Panc1 (cell line): ENCODE measurements around the gene DHX57. TPM values are rescaled to one million over a fixed set of nuclear protein-coding genes. Genes with fewer than 3 reads are reported as not detected.

ENCODE experiments used
- ATAC-seq: fragments of 200-7000 bp; cut with Tn5 transposase; 2 replicates; pipeline ENCODE4 v1.9.1; 2020; ENCODE audit warnings: mild to moderate bottlenecking, moderate library complexity
- BruUV-seq: library from RNA; stranded (reverse); fragments of 400-500 nt; replicated peaks from 2 replicates; lab custom pipeline; 2021; lab: Mats Ljungman, UMichigan
- CTCF ChIA-PET: fragments of 300-600 bp; sonication (Branson Sonifier 250); formaldehyde crosslinking; loops from one replicate; lab custom pipeline; 2022; ENCODE audit warnings: antibody characterized with exemption; lab: Charles Lee
- POLR2A ChIA-PET: fragments of 300-600 bp; sonication (Branson Sonifier 250); formaldehyde crosslinking; loops from one replicate; lab custom pipeline; 2022; ENCODE audit warnings: antibody characterized with exemption; lab: Charles Lee
- DNase-seq: peaks from one replicate; pipeline ENCODE4 v3.0.0-alpha.2; 2010; ENCODE audit warnings: low read depth, low spot score
- H3K27ac ChIP-seq: 2 replicates; pipeline ENCODE4 v1.5.1; 2011; ENCODE audit warnings: mild to moderate bottlenecking, low read length, inconsistent platforms
- H3K27me3 ChIP-seq: fragments of 200-500 bp; sonication (Bioruptor generic); 2 replicates; pipeline ENCODE4 v1.6.0; 2014; ENCODE audit warnings: low read length, inconsistent platforms; ENCODE audit not compliant: control insufficient read depth, insufficient read depth
- H3K36me3 ChIP-seq: fragments of 200-500 bp; sonication (Bioruptor generic); 2 replicates; pipeline ENCODE4 v1.5.1; 2014; ENCODE audit warnings: inconsistent platforms, mild to moderate bottlenecking, low read length, moderate library complexity; ENCODE audit not compliant: control insufficient read depth, insufficient read depth
- H3K4me1 ChIP-seq: 2 replicates; pipeline ENCODE4 v1.5.1; 2011; ENCODE audit warnings: inconsistent platforms, mild to moderate bottlenecking, low read length, moderate library complexity; ENCODE audit not compliant: control insufficient read depth, insufficient read depth
- H3K4me3 ChIP-seq, 2 experiments: 2 replicates each; pipeline ENCODE4 v1.5.1; 2011 to 2012; ENCODE audit warnings: low read depth in 2 of 2, low read length in 2 of 2, mild to moderate bottlenecking in 2 of 2, inconsistent platforms in 1 of 2, moderate library complexity in 1 of 2
- H3K9me3 ChIP-seq: fragments of 200-500 bp; sonication (Bioruptor generic); 2 replicates; pipeline ENCODE4 v1.5.1; 2014; ENCODE audit warnings: low read depth, mild to moderate bottlenecking, inconsistent platforms, low read length, moderate library complexity; ENCODE audit not compliant: control insufficient read depth, insufficient read depth
- CTCF ChIP-seq: fragments of 450-650 bp; IDR thresholded peaks from 2 replicates; pipeline ENCODE4 v1.5.1; 2017; ENCODE audit warnings: mild to moderate bottlenecking
- POLR2AphosphoS5 ChIP-seq: IDR thresholded peaks from 2 replicates; pipeline ENCODE4 v1.6.1; 2012; ENCODE audit warnings: mild to moderate bottlenecking, low read depth, low read length, moderate library complexity
- REST ChIP-seq, 2 experiments: IDR thresholded peaks; 2 replicates each; pipeline ENCODE4 v1.6.1; 2011 to 2012; ENCODE audit warnings: low read depth in 2 of 2, control low read depth in 1 of 2, low read length in 1 of 2, mild to moderate bottlenecking in 1 of 2, moderate library complexity in 1 of 2; ENCODE audit not compliant: insufficient read depth in 1 of 2
- SIN3A ChIP-seq: IDR thresholded peaks from 2 replicates; pipeline ENCODE4 v1.6.1; 2012; ENCODE audit warnings: low read depth, mild to moderate bottlenecking, low read length, moderate library complexity, borderline replicate concordance; ENCODE audit not compliant: insufficient read depth
- TCF7L2 ChIP-seq: IDR thresholded peaks from 2 replicates; pipeline ENCODE4 v1.6.1; 2011; ENCODE audit warnings: mild to moderate bottlenecking, low read depth, low read length, inconsistent platforms
- in situ Hi-C: cut with HindIII; loops from 2 replicates; pipeline ENCODE4 v1.10.0; 2016; ENCODE audit warnings: low sequenced_read_pairs, low pct_unique_long_range_greater_than_20kb
- intact Hi-C: fragments of 100-400 bp; cut with micrococcal nuclease; formaldehyde crosslinking; loops from one replicate; pipeline ENCODE4 v1.10.0; 2022; ENCODE audit not compliant: unreplicated experiment
- total RNA-seq: library from RNA; stranded (reverse); gene quantifications from one replicate; pipeline ENCODE4 v1.2.1, GENCODE V29; 2021; ENCODE audit not compliant: unreplicated experiment

Gene DHX57
- total RNA-seq, 1 experiment from 2014 or later: 20.6 TPM

GRCh38 chr2:38905251-38905650 lies 29.5 kb upstream of the DHX57 start:
- no peaks in the 10 kb centered on the region for H3K36me3 ChIP-seq
- in situ Hi-C loops: no loop called here
- intact Hi-C loops: no loop called here
- H3K27ac ChIP-seq: no peak overlapping the region
- DNase-seq (no peak), ATAC-seq (no peak)
- TF ChIP-seq POLR2AphosphoS5 (no peak), SIN3A (no peak), CTCF (no peak), REST (IDR thresholded peaks at IDR 0.05; ENCODE audit: insufficient read depth in 1 of 2, low read depth in 2 of 2, low read length in 1 of 2) (no peak), TCF7L2 (no peak)
- no peaks in the 10 kb centered on the region for H3K9me3 ChIP-seq
- CTCF ChIA-PET: no interaction called here
- no peaks in the 10 kb centered on the region for H3K4me1 ChIP-seq
- no peaks in the 10 kb centered on the region for H3K27me3 ChIP-seq
- no peak overlapping the region for H3K4me3 ChIP-seq
- BruUV-seq: no TSS peak
- POLR2A ChIA-PET: no interaction called here

- H3K4me3 ChIP-seq: no peak overlapping the region
- no TSS peak for BruUV-seq
- no peaks in the 10 kb centered on the region for H3K4me1 ChIP-seq
- in situ Hi-C loops (no loop called here), intact Hi-C loops (no loop called here)
- no peaks in the 10 kb centered on the region for H3K9me3 ChIP-seq
- DNase-seq (no peak), ATAC-seq (no peak)
- TF ChIP-seq CTCF (no peak), TCF7L2 (no peak), POLR2AphosphoS5 (no peak)
- H3K27me3 ChIP-seq: no peaks in the 10 kb centered on the region; the same call in 1 of the 2 replicates
- POLR2A ChIA-PET: no interaction called here
- CTCF ChIA-PET: interaction anchor here (1.5 kb wide), 1 partner anchor 329 kb away, joined by 3 read pairs; no protein-coding TSS in a partner anchor
- H3K36me3 ChIP-seq: no peaks in the 10 kb centered on the region
- H3K27ac ChIP-seq: no peak overlapping the region
Measured at GRCh38 chr2:38900726-38901125, 25.0 kb upstream of the DHX57 start.
